Measurements from ENCODE around the gene ELMO1. TPM values are rescaled to one million over a fixed set of nuclear protein-coding genes. Genes with fewer than 3 reads are reported as not detected.

The ELMO1 gene
- total RNA-seq, 2 donors from 2014 or later, result 66.0 to 72.2 TPM

DNA sequence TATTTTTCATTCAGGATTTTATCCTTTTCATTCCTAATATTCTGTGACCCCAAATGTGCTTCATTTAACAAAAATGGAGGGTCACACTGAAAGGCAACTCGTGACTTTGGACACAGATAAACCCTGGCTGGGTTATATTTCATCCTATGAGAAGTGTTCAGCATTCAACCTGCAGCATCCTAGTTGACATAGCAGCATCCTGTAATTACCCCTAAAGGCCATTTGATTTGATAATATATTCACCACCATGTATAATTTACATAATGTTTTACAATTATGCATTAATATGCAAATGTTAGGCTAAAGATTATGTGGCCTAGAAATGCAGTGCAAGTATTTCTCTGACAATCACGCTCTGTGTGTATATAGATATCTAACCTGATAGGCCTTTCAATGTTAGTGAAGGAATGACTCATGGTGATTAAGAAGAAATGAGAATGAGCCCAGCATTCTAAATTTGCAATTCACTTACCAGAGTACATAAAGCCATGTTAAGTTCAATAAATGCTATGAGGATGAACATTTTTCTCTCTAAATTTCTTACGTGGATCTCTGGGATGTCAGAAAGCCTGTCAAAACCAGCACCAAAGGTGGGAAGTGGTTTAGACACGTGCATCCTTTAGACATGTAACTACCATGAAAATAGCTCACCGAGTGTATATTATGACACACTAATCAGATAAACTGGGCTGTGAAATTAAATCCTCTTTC, 386.7 kb downstream of the ELMO1 start:
- TF ChIP-seq, protein P1, sequence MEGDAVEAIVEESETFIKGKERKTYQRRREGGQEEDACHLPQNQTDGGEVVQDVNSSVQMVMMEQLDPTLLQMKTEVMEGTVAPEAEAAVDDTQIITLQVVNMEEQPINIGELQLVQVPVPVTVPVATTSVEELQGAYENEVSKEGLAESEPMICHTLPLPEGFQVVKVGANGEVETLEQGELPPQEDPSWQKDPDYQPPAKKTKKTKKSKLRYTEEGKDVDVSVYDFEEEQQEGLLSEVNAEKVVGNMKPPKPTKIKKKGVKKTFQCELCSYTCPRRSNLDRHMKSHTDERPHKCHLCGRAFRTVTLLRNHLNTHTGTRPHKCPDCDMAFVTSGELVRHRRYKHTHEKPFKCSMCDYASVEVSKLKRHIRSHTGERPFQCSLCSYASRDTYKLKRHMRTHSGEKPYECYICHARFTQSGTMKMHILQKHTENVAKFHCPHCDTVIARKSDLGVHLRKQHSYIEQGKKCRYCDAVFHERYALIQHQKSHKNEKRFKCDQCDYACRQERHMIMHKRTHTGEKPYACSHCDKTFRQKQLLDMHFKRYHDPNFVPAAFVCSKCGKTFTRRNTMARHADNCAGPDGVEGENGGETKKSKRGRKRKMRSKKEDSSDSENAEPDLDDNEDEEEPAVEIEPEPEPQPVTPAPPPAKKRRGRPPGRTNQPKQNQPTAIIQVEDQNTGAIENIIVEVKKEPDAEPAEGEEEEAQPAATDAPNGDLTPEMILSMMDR (IDR thresholded peaks at IDR 0.05), result no peak
- Histone ChIP-seq H3K27me3 (replicated peaks; ENCODE audit: insufficient read depth) (no peaks in the 10 kb centered on the region), H3K4me1 (ENCODE audit: control insufficient read depth in 1 of 2, low read depth in 2 of 2) (peaks cover 5 to 15% of the 10 kb centered on the region in 2 donors), H3K36me3 (no peaks in the 10 kb centered on the region), H3K9me3 (no peaks in the 10 kb centered on the region), H3K4me3 (no peak overlapping the region), H3K27ac (no peak overlapping the region)
- DNase-seq (ENCODE audit: low spot score) (no peak), ATAC-seq (ENCODE audit: insufficient number of reproducible peaks, low FRiP score, low read depth) (no peak)

DNA sequence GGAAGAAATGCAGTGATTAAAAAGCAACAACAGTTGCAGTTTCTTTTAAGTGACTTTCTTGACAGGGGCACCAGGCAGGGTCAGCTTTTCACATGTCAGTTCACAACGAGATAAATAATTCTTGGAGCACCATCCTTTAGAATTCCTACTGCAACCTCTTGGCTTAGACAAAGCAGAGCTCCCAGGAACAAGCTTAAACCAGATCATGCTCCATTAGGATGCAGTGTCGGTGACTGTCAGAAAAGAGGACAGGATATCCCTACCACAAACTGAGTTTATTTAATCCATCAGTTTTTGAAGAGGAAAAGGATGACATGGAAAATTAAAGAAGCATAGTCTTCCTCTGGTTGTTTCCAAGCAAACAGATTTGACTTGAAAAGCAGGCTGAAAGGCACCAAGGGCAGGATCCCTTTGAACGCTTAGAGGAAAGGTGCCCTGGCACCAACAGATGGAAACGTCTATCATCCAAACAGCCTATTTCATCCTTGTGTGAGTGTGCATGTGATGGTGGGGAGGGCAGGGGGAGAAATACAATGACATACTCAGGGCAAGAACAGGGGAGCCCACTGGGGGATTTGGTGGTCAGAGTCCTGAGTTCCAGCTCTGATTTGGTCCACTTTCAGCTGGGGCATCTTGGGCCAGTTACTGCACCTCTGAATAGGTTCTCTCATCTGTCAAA, 392.3 kb downstream of the ELMO1 start:
- no peaks in the 10 kb centered on the region for H3K27me3 ChIP-seq (replicated peaks; ENCODE audit: insufficient read depth)
- TF ChIP-seq, protein P1 (IDR thresholded peaks at IDR 0.05), result no peak
- no peak overlapping the region for H3K27ac ChIP-seq
- ATAC-seq (ENCODE audit: insufficient number of reproducible peaks, low FRiP score, low read depth), result no peak
- no peaks in the 10 kb centered on the region for H3K9me3 ChIP-seq
- no peak for DNase-seq (ENCODE audit: low spot score)
- H3K36me3 ChIP-seq, result no peaks in the 10 kb centered on the region
- H3K4me1 ChIP-seq (ENCODE audit: control insufficient read depth in 1 of 2, low read depth in 2 of 2), result peaks cover 5 to 15% of the 10 kb centered on the region in 2 donors
- no peak overlapping the region for H3K4me3 ChIP-seq

DNA sequence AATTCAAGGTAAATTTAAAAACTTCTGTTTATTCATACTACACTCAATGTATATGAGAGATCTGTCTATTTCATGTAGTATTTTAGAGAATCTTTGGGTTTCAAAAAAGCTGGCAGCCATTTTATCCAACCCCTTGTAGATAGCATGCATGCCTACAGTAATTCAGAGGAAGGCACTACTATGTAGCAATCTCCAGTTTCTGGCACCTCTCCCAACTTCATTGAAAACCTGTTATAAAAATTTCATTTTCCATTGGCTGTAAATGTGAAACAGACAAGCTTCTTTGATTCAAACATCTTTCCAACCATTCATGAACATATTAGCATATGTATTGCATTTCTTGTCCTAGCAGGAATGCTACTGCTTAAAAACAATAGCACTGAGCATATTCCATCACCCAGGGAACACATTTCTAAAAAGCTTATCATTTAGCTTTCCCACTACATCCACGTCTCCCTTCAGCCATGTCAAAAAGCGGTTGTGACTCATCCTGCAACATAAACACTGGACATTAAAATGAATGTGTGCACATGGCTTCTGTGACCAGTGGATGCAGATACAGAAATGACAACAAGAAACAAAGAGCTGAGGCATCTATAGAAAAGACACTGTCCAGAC, 393.9 kb downstream of the ELMO1 start:
- no peak overlapping the region for H3K27ac ChIP-seq
- ATAC-seq (ENCODE audit: insufficient number of reproducible peaks, low FRiP score, low read depth) (no peak), DNase-seq (ENCODE audit: low spot score) (no peak)
- TF ChIP-seq, protein P1 (IDR thresholded peaks at IDR 0.05), result no peak
- no peaks in the 10 kb centered on the region for H3K27me3 ChIP-seq (replicated peaks; ENCODE audit: insufficient read depth)
- H3K4me3 ChIP-seq, result no peak overlapping the region
- no peaks in the 10 kb centered on the region for H3K36me3 ChIP-seq
- no peaks in the 10 kb centered on the region for H3K9me3 ChIP-seq
- H3K4me1 ChIP-seq (ENCODE audit: control insufficient read depth in 1 of 2, low read depth in 2 of 2), result peaks cover 5 to 13% of the 10 kb centered on the region in 2 donors

DNA sequence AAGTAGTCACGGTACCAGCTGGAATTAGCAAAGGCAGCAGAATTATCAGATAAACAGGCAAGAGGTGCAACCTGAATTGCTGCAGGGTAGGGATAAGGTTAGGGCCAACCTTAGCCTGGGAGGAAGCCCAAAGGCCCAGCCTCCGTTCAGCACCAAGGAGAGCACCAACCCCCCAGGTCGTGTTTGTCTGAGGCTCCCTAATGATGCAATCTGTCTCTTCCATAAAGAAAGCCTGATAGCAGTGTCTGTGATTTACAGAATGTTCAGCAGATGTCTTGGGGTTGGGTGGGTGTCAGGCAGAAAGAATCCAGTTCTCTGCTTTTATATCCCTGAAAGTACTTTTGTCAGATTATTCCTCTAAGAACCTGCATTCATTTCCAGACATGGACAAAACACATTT, 396.0 kb downstream of the ELMO1 start:
- no peak overlapping the region for H3K4me3 ChIP-seq
- H3K36me3 ChIP-seq, result no peaks in the 10 kb centered on the region
- H3K9me3 ChIP-seq, result no peaks in the 10 kb centered on the region
- no peak for DNase-seq (ENCODE audit: low spot score)
- no peaks in the 10 kb centered on the region for H3K27me3 ChIP-seq (replicated peaks; ENCODE audit: insufficient read depth)
- no peak overlapping the region for H3K27ac ChIP-seq
- TF ChIP-seq, protein P1 (IDR thresholded peaks at IDR 0.05), result no peak
- H3K4me1 ChIP-seq (ENCODE audit: control insufficient read depth in 1 of 2, low read depth in 2 of 2), result no peaks in the 10 kb centered on the region
- ATAC-seq (ENCODE audit: insufficient number of reproducible peaks, low FRiP score, low read depth), result no peak

DNA sequence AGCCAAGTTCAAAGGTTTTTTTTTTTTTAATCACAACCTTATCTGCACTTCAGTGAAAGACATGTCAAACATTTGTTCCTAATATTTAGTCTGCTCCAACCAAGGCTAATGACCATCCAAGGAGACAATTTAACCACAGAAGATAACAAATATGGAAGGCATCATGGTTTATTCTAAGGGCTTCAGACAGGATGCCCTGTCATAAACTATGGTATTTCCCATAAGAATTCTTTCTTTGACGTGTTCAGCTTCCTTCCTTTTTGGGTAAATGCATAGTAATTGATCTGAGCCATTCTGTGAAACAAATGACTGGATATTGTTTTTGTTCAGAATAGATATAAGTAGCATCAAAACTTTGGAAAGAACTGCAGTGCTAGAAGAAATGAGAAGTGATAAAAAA, 397.9 kb downstream of the ELMO1 start:
- TF ChIP-seq, protein P1 (IDR thresholded peaks at IDR 0.05), result no peak
- no peak for ATAC-seq (ENCODE audit: insufficient number of reproducible peaks, low FRiP score, low read depth)
- H3K36me3 ChIP-seq, result no peaks in the 10 kb centered on the region

More for the DNA sequence above, 397.9 kb downstream of the ELMO1 start:
- no peak overlapping the region for H3K27ac ChIP-seq
- H3K4me1 ChIP-seq (ENCODE audit: control insufficient read depth in 1 of 2, low read depth in 2 of 2), result peaks cover 0 to 6% of the 10 kb centered on the region in 2 donors
- DNase-seq (ENCODE audit: low spot score), result no peak
- H3K4me3 ChIP-seq, result no peak overlapping the region
- no peaks in the 10 kb centered on the region for H3K27me3 ChIP-seq (replicated peaks; ENCODE audit: insufficient read depth)
- H3K9me3 ChIP-seq, result no peaks in the 10 kb centered on the region

Data from thoracic aorta (tissue), 2 donors.